GM18517 (cell line): ENCODE measurements around the gene SOX1.

Experiments
- ATAC-seq: cut with Tn5 transposase; IDR thresholded peaks from one replicate; pipeline ENCODE4 v1.9.1; 2021; ENCODE audit warnings: mild to moderate bottlenecking, moderate library complexity; ENCODE audit not compliant: unreplicated experiment

SOX1 gene

DNA sequence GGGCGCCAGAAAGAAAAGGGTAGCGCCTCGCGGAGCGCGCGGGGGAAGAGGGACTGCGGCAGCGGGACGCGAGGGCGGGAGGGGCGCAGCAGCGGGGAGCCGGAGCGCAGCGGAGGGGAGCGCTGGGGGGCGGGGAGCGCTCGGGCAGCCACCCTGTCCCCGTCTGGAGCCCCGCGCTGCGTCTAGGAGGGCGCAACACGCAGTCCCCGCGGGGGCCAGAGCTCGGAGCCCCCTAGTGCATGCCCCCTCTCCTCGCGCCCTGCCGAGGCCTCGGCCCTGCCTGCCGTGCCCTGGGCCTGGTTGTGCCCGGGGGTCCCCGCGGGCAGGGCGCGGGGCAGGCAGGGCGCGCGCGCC, 37.9 kb downstream of the SOX1 start:
- ATAC-seq: no peak

DNA sequence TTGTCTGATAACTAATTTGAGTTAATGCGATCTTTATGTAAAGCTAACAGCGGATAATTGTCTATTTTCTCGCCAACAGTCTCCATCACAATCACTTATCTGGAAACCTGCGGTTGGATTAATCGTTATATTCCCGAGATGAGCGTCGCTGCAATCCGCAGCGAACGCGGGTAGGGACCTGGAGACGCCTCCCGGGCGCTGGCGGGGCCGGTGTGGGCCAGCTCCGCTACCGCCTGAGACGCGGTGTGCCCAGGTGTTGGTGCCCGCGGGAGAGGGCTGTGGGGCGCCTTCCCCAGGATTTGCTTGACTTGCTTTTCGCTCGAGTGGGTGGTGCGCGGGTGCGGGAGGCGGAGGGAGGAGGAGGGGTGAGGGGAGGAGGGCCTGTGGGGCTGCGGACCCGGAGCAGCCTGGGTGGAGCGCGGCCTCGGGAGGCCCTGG, 38.3 kb downstream of the SOX1 start:
- no peak for ATAC-seq

GRCh38 chr13:112105892-112106291, 38.9 kb downstream of the SOX1 start:
- no peak for ATAC-seq

DNA sequence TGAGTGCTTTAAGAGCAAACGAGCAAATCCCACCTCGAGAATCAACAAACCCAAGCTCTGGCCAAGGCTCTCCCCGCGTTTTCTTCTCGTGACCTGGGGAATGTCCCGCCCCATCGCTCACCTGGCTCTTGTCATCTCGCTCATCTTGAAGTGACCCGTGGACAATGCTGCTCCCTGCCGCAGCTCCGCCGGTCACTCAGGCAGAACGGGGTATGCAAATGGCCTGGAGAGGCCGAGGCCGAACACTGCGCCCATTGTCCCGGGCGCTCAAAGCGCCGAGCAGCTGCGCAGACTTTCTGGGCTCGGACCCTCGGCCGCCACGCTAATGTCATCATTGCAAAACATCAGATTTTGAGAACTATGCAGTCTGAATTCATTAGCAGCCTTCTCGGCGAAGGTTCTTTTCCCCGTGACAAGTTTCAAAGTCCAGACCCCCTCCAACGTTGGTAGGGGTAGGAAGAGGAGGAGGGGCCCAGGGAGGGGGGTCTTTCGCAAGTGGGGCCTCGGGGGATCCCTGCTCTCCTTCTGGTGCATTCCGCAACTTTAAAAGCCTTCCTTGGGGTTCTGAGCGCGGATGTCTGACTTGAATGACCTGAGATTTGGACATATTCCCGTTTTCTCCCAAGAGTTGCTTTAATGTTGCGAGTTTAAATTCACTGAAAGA, 39.7 kb downstream of the SOX1 start:
- ATAC-seq: no peak

DNA sequence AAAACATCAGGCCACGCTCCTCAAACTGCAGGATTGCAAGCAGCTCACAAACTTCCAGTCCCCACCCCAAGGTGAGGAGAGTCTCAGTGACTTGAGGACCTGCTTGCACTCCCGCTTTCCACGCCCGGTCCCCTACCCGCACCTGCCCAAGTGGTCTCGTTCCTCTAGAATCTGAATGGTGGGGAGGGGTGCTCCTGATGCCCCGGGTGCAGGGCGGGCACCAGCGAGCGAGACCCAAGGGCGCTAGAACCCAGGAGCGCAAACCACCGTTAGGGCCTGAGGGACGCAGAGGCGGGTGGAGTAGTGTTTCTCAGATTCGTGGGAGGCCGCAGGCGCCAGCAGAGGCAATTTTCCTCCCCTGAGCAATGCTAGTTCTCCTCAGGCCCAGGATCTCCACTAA, 40.3 kb downstream of the SOX1 start:
- ATAC-seq: no peak

GRCh38 chr13:112110479-112110878, 43.5 kb downstream of the SOX1 start:
- ATAC-seq: no peak

GRCh38 chr13:112111239-112111857, 44.4 kb downstream of the SOX1 start:
- no peak for ATAC-seq

GRCh38 chr13:112112534-112113276, 45.8 kb downstream of the SOX1 start:
- no peak for ATAC-seq

DNA sequence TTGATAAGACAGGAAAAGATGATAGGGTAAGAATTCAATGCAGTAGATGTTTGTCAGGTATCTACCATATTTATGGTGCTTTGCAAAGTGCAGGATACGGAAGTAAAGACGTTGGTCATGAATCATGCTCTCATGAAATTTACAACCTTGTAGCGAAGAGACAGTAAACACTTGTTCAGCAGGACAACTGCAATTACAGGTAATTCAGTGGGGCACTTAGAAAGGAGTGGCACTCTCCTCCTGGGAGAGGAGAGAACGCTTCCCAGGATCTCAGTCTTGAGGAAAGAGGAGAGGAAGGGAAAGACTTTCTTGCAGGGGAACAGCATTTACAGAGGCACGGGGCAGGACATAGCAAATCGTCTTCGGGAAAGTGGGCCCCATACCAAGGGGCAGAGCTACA, 46.4 kb downstream of the SOX1 start:
- no peak for ATAC-seq

DNA sequence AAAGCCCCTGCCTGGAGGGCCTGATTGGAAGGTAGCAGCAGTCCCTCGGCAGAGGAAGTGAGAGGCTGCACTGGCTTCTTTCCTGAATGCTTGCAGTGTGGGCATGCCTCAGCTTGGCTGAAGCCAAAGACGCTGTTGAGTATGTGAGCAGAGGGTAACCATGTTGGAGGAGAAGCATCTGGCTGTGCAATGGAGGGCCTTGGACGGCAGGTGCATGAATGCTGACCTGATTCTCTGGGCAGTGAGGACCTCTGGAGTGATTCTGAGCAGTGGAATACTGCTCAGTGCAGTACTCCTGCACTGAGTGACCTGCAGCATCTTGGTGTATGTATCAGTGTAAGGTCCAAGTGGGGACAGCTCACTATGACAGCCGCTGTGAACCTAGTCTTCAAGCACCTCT, 46.9 kb downstream of the SOX1 start:
- no peak for ATAC-seq

GRCh38 chr13:112114391-112114790, 47.4 kb downstream of the SOX1 start:
- no peak for ATAC-seq

DNA sequence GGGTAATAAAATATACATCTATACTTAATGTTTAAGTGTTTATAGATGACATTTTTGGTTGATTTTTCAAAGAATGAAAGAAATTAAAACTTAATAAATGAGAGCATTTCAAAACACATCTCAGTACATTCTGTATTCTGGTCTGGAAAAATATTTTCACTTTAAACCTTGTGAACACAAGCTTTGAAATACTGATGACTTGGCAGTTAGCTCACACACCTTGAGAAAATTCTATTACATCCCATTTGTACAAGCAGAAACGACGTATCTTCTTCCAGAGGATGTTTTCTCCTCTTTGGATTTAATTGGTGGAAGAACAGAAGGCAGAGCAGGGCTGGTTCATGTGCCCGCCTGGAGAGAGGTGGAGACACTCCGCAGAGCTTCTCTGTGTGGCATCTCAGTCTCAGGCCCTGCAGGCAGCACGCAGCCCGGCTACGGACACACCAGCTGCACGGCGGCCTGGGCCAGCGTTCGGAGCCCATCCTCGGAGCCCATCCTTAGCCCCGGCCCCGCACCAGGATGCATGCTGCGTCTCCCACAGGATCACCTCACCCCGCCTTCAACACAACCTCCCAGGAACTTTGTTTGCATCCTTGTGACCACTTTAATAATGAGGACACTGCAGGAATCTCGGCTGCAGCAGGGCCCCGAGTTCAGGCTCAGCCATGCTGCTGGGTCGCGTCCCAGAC, 48.6 kb downstream of the SOX1 start:
- no peak for ATAC-seq

DNA sequence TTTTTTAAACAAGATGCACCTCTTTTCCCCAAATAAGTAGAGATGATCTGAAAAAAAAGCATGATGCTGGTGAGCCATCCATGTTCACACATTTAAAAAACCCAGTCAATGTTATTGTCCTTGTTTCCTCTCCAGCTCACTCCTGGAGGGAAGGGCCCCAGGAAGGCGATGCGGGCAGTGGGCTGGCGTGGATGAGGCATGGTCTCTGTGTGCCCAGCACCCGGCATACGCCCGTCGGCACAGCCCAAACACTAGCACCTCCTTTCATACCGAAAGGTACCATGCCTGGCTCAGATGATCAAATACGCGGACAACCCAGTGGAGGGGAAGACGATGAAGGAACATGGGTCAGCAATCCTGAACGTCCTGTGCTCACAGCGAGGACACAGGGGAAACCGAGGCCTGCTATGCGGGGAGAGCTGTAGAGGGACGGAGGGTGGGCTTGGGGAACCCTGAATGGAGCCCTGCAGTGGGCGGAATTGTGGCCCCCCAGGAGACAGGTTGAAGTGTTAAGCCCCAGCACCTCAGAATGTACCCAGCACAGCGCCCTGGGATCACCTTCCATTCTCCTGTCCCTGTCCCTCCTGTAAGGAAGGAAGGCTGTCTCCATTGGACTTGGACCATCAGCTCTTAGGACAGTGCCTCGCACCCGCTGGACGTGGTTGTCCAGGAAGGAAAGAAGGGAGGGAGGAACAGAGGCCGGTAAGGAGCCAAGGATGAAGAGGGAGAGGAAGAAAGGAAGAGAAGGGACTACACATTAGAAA, 49.4 kb downstream of the SOX1 start:
- ATAC-seq: no peak

GRCh38 chr13:112117258-112117954, 50.5 kb downstream of the SOX1 start:
- ATAC-seq: no peak

DNA sequence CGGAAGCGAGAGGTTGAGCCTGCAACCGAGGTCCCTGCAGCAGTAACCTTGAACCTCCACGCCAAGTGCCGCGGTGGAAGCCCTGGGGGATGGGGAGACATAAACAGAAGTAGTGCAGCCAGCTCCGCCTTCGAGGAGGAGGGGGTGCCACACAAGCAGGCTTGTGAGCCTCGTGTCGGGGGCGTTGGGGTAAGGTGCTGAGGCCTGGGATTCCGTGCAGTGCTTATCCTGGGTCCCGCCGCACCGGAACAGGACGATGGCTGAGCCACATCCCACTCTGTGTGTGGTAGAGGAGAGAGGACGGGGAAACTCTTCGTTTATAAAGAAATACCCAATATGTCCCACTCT, 51.0 kb downstream of the SOX1 start:
- ATAC-seq: no peak

DNA sequence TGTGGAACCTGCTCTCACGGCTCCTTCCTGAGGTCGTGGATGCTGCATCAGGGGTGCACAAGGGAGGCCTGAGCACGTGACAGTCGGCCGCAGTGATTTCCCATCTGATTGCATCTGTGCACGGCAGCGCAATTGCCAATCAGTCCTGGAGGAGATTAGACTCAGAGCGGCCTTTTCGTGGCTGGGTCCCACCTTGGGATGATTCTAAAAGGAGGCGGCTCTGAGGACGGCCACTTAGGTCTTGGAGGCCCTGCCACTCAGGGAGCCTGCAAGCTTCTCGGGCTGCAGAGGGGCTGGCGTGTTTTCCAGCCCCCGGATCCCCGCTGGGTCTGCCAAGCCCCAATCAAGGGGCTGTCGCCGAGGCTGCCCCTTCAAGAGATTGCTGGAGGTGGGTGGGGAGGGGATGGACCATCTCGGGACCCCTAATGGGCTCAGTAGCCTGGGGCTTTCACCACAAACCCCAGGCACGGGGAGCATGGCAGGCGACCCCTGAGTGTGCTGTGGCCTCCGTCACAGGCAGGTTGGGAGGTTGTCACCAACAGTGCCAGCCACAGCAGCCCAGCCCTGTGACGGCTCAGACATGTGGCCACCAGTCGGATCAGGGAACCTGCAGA, 51.6 kb downstream of the SOX1 start:
- no peak for ATAC-seq

DNA sequence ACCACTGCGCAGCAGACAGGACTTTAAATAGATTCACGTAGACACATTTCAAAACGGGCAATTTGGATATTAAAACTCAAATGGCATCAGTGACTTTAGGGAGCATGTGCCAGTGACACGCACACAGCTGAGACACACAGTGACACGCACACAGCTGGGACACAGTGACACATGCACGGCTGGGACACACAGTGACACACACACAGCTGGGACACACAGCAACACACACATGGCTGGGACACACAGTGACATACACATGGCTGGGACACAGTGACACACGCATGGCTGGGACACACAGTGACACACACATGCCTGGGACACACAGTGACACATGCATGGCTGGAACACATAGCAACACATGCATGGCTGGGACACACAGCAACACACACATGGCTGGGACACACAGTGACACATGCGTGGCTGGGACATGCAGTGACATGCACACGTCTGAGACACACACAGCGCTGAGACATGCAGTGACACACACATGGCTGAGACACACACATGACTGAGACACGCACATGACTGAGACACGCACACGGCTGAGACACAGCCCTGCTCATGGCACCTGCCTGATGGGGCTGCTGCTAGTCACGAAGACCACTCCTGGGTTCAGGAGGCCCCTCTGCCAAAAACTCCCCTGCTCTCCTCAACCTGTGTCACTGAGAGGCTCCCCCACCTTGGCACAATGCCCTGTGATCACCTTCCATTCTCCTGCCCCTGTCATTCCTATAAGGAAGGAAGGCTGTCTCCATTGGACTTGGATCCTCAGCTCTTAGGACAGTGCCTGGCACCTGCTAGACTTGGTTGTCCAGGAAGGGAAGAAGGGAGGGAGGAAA, 52.5 kb downstream of the SOX1 start:
- no peak for ATAC-seq

GRCh38 chr13:112120031-112120373, 53.1 kb downstream of the SOX1 start:
- no peak for ATAC-seq
